Measurements from ENCODE around the gene SPOP.

DNA sequence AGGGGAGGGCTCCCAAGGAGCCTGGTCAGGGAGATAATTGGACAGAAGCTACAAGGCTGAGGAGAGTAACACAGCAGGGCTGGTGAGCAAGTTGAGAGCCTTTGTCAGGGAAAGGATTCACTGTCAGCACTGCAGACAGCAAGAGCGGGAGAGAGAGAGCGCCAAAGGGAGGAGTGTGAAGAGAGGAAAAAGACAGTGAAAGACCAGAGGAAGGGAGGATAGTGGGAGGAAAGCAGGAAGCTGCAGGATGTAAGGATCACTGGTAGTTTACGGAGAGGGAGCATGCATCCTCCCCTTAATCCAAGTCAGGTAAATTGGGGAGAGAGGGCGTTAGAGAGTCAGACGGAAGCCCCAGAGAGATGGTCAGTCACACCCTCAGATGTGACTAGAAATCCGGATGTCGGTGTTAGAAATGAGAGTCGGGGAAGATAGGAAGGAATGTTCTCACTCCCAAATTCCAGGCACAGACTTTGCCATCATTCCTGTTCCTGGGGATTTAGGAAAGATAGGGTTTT lies 13.8 kb upstream of the SPOP start:
- TF ChIP-seq, protein P1, sequence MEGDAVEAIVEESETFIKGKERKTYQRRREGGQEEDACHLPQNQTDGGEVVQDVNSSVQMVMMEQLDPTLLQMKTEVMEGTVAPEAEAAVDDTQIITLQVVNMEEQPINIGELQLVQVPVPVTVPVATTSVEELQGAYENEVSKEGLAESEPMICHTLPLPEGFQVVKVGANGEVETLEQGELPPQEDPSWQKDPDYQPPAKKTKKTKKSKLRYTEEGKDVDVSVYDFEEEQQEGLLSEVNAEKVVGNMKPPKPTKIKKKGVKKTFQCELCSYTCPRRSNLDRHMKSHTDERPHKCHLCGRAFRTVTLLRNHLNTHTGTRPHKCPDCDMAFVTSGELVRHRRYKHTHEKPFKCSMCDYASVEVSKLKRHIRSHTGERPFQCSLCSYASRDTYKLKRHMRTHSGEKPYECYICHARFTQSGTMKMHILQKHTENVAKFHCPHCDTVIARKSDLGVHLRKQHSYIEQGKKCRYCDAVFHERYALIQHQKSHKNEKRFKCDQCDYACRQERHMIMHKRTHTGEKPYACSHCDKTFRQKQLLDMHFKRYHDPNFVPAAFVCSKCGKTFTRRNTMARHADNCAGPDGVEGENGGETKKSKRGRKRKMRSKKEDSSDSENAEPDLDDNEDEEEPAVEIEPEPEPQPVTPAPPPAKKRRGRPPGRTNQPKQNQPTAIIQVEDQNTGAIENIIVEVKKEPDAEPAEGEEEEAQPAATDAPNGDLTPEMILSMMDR (IDR thresholded peaks at IDR 0.05) = no peak
- no peak for TF ChIP-seq EP300 (IDR thresholded peaks at IDR 0.05)
